Peyer's patch (tissue), 4 donors: ENCODE measurements around the gene RFPL1. TPM values are rescaled to one million over a fixed set of nuclear protein-coding genes. Genes with fewer than 3 reads are reported as not detected.
"Not testable (repeated sequence)": the region's sequence is repeated elsewhere in the genome, so short reads cannot be mapped to it uniquely, and the experiment has no call there.

ENCODE experiments used
- DNase-seq, 3 donors: peaks; one replicate each; pipeline ENCODE4 v3.0.0-alpha.2; 2017 to 2019
- H3K27ac ChIP-seq, 4 donors: fragments of 200-600 bp; sonication (generic); one replicate each; pipeline ENCODE4 v1.5.1; 2016 to 2019
- H3K27me3 ChIP-seq, 2 donors: fragments of 200-600 bp; sonication (generic); one replicate each; pipeline ENCODE4 v1.5.1; 2019
- H3K36me3 ChIP-seq, 3 donors: fragments of 200-600 bp; sonication (generic); one replicate each; pipeline ENCODE4 v1.5.1; 2016 to 2019
- H3K4me1 ChIP-seq, 4 donors: fragments of 200-600 bp; sonication (generic); one replicate each; pipeline ENCODE4 v1.5.1; 2016 to 2019
- H3K4me3 ChIP-seq, 4 donors: fragments of 200-600 bp; sonication (generic); 1 replicate in 3 of 4; 2 replicates in 1 of 4; pipeline ENCODE4 v1.5.1; 2016 to 2019; ENCODE audit warnings: mild to moderate bottlenecking in 1 of 4
- H3K9me3 ChIP-seq, 4 donors: fragments of 200-600 bp; sonication (generic); one replicate each; pipeline ENCODE4 v1.5.1; 2016 to 2019; ENCODE audit warnings: mild to moderate bottlenecking in 1 of 4
- POLR2A ChIP-seq, 2 donors: fragments of 450-650 bp; IDR thresholded peaks; one replicate each; pipeline ENCODE4 v1.5.1; 2017; ENCODE audit warnings: antibody characterized with exemption in 2 of 2, mild to moderate bottlenecking in 2 of 2, moderate library complexity in 2 of 2
- total RNA-seq, 4 donors: library from RNA; depleted of rRNA; stranded (reverse); fragments of >200 nt; gene quantifications; one replicate each; pipeline ENCODE4 v1.1.0, GENCODE V29; 2016
- TF ChIP-seq, protein P1 (sequence below), 6 experiments: fragments of 450-650 bp in 4 of 6; fragments of 200-600 bp in 2 of 6; sonication (generic) in 1 of 6; IDR thresholded peaks; one replicate each; pipeline ENCODE4 v1.5.1; 2017 to 2019; ENCODE audit warnings: antibody characterized with exemption in 6 of 6, mild to moderate bottlenecking in 3 of 6, moderate library complexity in 1 of 6

The RFPL1 gene
- total RNA-seq, 4 donors from 2014 or later = not detected

GRCh38 chr22:29396126-29396525 lies 42.3 kb upstream of the RFPL1 start:
- Histone ChIP-seq H3K36me3 (no peaks in the 10 kb centered on the region), H3K4me1 (peaks cover 0 to 21% (median 0%) of the 10 kb centered on the region in 4 donors), H3K27me3 (no peaks in the 10 kb centered on the region), H3K4me3 (no peak overlapping the region), H3K9me3 (no peaks in the 10 kb centered on the region), H3K27ac (no peak overlapping the region)
- no peak for DNase-seq
- TF ChIP-seq, protein P1, sequence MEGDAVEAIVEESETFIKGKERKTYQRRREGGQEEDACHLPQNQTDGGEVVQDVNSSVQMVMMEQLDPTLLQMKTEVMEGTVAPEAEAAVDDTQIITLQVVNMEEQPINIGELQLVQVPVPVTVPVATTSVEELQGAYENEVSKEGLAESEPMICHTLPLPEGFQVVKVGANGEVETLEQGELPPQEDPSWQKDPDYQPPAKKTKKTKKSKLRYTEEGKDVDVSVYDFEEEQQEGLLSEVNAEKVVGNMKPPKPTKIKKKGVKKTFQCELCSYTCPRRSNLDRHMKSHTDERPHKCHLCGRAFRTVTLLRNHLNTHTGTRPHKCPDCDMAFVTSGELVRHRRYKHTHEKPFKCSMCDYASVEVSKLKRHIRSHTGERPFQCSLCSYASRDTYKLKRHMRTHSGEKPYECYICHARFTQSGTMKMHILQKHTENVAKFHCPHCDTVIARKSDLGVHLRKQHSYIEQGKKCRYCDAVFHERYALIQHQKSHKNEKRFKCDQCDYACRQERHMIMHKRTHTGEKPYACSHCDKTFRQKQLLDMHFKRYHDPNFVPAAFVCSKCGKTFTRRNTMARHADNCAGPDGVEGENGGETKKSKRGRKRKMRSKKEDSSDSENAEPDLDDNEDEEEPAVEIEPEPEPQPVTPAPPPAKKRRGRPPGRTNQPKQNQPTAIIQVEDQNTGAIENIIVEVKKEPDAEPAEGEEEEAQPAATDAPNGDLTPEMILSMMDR (IDR thresholded peaks at IDR 0.05) = no peak
- no peak for TF ChIP-seq POLR2A (IDR thresholded peaks at IDR 0.05)

GRCh38 chr22:29397791-29398190 lies 40.6 kb upstream of the RFPL1 start:
- no peaks in the 10 kb centered on the region for H3K36me3 ChIP-seq
- H3K4me1 ChIP-seq = peaks cover 0 to 20% (median 0%) of the 10 kb centered on the region in 4 donors
- H3K9me3 ChIP-seq = no peaks in the 10 kb centered on the region
- H3K4me3 ChIP-seq = no peak overlapping the region
- H3K27me3 ChIP-seq = no peaks in the 10 kb centered on the region
- no peak for DNase-seq
- TF ChIP-seq, protein P1 (IDR thresholded peaks at IDR 0.05) = no peak
- TF ChIP-seq POLR2A (IDR thresholded peaks at IDR 0.05) = no peak
- no peak overlapping the region for H3K27ac ChIP-seq

GRCh38 chr22:29400576-29400975 lies 37.8 kb upstream of the RFPL1 start:
- DNase-seq = no peak
- no peak overlapping the region for H3K4me3 ChIP-seq
- no peak for TF ChIP-seq POLR2A (IDR thresholded peaks at IDR 0.05)
- TF ChIP-seq, protein P1 (IDR thresholded peaks at IDR 0.05) = no peak

GRCh38 chr22:29401538-29401937 lies 36.8 kb upstream of the RFPL1 start:
- not testable (repeated sequence) for H3K27ac ChIP-seq, H3K9me3 ChIP-seq, H3K36me3 ChIP-seq, H3K4me3 ChIP-seq, DNase-seq, H3K4me1 ChIP-seq, H3K27me3 ChIP-seq

More at GRCh38 chr22:29400576-29400975, 37.8 kb upstream of the RFPL1 start:
- Histone ChIP-seq H3K4me1 (no peaks in the 10 kb centered on the region), H3K36me3 (no peaks in the 10 kb centered on the region), H3K9me3 (no peaks in the 10 kb centered on the region), H3K27ac (no peak overlapping the region), H3K27me3 (no peaks in the 10 kb centered on the region)

DNA sequence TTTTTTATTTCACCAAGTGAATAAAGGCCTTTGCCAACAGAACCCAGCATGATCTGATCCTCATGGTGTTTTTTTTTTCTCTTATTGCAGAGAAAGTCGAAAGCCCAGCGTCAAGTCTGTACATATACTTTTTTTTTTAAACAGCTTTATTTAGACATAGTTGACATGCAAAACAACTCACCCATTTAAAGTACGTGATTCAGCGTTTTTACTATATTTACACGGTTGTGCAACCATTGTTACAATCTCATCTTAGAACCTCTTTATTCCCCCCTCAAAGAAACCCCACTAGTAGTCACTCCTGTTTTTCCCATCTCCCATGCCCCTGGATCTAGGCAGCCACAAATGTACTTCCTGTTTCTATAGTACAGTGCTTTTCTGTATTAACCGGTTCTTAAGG lies 29.4 kb upstream of the RFPL1 start:
- Histone ChIP-seq H3K9me3 (no peaks in the 10 kb centered on the region), H3K4me3 (no peak overlapping the region), H3K4me1 (peaks cover 0 to 3% (median 0%) of the 10 kb centered on the region in 4 donors), H3K36me3 (no peaks in the 10 kb centered on the region), H3K27ac (no peak overlapping the region), H3K27me3 (no peaks in the 10 kb centered on the region)
- no peak for DNase-seq
- TF ChIP-seq POLR2A (IDR thresholded peaks at IDR 0.05) = no peak
- TF ChIP-seq, protein P1 (IDR thresholded peaks at IDR 0.05) = no peak

DNA sequence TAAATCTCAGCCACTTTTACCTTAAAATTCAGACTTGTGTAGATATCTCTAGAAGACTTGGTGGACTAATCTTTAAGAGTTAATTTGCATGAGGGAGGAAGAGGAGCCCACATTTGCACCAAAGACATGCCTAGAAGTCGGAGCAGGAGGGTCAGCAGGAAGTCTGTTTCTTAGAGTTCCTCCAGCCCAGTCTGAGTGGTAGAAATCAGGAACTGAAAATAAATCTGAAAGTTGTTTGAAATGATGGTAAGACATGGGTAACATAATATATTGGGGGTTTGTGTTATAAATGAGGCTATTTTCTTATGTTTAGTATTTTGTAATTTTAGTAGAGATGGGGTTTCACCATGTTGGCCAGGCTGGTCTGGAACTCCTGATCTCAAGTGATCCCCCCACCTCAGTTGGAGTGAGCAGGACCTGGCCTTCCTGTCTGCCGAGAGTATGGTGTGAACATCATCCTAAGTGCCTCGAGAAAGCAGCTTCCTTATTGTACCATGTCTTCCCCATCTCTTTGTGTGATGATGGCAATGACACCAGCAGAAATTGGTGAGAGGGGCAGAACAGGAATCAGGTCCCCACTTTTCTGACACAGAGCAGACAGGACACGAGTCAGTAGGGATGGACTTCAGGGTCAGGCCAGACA lies 26.7 kb upstream of the RFPL1 start:
- H3K27ac ChIP-seq = peak overlapping the region in 1 of 4 donors; percentile 68
- DNase-seq = peak in 1 of 3 donors; percentile 46
- not testable (repeated sequence) for H3K4me3 ChIP-seq, H3K9me3 ChIP-seq, H3K27me3 ChIP-seq, H3K4me1 ChIP-seq, H3K36me3 ChIP-seq

- TF ChIP-seq, protein P1 (IDR thresholded peaks at IDR 0.05) = peak in 4 of 6 experiments; percentile 31 to 42 (median 35)
- not testable (repeated sequence) for H3K27ac ChIP-seq, H3K36me3 ChIP-seq, DNase-seq, H3K4me1 ChIP-seq, H3K27me3 ChIP-seq, H3K9me3 ChIP-seq, H3K4me3 ChIP-seq
Measured at GRCh38 chr22:29412772-29413171, 25.6 kb upstream of the RFPL1 start.

DNA sequence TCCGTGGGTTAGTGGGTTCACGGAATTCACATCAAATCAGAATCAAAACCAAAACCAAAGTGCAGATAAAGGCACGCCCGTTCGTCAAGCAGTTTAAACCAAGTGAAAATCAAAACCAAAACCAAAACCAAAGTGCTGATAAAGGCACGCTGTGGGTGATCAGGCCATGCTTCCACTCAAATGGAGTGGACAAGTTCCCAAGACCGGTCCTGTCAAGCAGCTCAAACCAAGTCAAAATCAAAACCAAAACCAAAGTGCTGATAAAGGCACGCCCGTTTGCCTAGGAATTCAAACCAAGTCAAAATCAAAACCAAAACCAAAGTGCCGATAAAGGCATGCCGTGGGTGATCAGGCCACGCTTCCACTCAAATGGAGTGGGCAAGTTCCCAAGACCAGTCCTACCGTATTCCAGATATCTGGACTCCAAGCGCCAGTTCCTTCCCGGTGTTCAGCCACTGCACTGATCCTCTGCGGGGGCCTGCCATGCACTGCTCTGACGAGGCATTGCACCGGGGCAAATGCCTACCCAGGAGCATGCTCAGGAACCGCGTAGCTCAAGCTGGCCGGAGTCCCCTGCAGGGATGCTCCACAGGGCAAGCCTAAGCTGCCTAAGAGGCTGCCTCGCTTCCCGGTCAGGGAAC lies 23.3 kb upstream of the RFPL1 start:
- H3K4me3 ChIP-seq = peak overlapping the region; percentile 29 to 54 (median 46)
- peak; percentile 51 to 73 (median 56) for DNase-seq

DNA sequence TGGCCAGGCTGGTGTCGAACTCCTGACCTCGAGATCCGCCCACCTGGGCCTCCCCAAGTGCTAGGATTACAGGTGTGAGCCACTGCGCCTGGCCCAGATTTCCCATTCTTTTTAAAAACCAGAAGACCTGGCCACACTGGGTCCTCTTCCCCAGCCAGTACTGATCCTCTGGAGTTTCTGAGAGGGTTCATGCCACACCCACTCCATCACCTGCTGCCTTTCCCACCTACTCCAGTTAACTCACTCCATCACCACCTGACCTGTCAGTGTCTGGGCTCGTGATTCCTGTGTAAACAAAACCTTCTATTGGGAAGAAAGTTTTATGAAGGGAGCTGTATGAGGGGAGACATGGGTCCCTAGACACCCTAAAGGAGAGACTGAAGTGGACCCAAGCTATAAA lies 19.7 kb upstream of the RFPL1 start:
- DNase-seq, H3K4me1 ChIP-seq, H3K27ac ChIP-seq, H3K9me3 ChIP-seq, H3K27me3 ChIP-seq, H3K4me3 ChIP-seq, H3K36me3 ChIP-seq: not testable (repeated sequence)

More for the DNA sequence above, 23.3 kb upstream of the RFPL1 start:
- H3K27me3 ChIP-seq, H3K4me1 ChIP-seq, H3K36me3 ChIP-seq, H3K9me3 ChIP-seq: not testable (repeated sequence)
- peak overlapping the region; percentile 32 to 74 (median 73) for H3K27ac ChIP-seq
